DMS153 treated with DMSO at 0.1 percent for 48 hours (cell line): ENCODE data around the gene CCDC83.
"Not testable (repeated sequence)": the region's sequence is repeated elsewhere in the genome, so short reads cannot be mapped to it uniquely, and the experiment has no call there.

Source experiments
- DNase-seq: peaks from one replicate; lab custom pipeline; 2025; ENCODE audit not compliant: unreplicated experiment; lab: John Stamatoyannopoulos, UW

CCDC83 gene

DNA sequence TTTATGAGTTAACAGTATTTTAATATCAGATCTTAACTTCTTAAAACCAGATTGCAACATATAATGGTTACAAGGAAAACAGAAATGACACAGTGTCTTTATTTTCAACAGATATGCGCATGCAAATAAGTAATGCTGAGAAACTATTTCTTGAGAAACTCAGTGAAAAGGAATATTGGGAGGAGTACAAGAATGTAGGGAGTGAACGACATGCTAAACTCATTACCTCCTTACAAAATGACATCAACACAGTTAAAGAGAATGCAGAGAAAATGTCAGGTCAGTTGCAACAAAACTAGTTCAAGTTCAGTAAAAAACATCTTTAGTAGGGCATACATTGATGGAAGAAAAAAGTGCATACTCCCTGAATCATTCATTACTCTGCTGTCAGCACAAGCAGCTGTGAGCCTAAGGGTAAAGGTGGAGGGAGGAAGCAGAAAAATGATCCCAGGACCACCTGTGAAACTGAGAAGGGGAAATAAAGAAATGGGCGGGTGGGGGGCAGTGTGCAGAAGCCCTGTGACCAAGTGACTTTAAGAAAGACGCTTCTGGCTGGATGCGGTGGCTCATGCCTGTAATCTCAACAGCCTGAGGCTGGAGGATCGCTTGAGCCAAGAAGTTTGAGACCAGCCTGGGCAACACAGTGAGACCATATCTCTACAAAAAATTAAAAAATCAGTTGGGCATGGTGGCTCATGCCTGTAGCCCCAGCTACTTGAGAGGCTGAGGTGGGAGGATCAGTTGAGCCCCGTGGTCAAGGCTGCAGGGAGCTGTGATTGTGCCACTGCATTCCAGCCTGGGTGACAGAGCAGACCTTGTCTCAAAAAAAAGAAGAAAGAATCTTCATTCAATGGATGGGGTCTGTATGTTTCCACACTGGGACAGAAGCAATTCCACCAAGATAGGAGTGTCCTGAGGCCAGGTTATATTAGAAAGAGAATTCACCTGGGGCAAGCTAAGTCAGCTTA lies 31.2 kb downstream of the CCDC83 start:
- no peak for DNase-seq

- DNase-seq = no peak
Observed at GRCh38 chr11:85889108-85889507, 33.9 kb downstream of the CCDC83 start.

- no peak for DNase-seq
Observed at GRCh38 chr11:85889676-85890579, 34.7 kb downstream of the CCDC83 start.

DNA sequence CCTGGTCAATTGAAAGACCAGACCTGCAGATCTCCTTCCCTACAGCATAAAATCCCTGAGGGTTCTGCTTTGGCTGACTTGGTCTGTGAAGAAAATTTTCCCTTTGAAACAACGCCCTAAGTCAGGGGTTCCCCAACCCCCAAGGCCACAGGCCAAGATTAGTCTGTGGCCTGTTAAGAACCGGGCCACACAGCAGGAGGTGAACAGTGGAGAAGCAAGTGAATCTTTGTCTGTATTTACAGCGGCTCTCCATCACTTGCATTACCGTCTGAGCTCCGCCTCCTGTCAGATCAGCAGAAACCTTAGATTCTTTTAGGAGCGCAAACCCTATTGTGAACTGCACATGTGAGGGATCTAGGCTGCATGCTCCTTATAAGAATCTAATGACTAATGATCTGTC lies 38.2 kb downstream of the CCDC83 start:
- no peak for DNase-seq

GRCh38 chr11:85896876-85897275 lies 41.7 kb downstream of the CCDC83 start:
- no peak for DNase-seq

- no peak for DNase-seq
Observed at GRCh38 chr11:85898456-85898855, 43.3 kb downstream of the CCDC83 start.

- no peak for DNase-seq
Observed at GRCh38 chr11:85902353-85902752, 47.2 kb downstream of the CCDC83 start.

GRCh38 chr11:85903406-85903805 lies 48.2 kb downstream of the CCDC83 start:
- DNase-seq = no peak

DNA sequence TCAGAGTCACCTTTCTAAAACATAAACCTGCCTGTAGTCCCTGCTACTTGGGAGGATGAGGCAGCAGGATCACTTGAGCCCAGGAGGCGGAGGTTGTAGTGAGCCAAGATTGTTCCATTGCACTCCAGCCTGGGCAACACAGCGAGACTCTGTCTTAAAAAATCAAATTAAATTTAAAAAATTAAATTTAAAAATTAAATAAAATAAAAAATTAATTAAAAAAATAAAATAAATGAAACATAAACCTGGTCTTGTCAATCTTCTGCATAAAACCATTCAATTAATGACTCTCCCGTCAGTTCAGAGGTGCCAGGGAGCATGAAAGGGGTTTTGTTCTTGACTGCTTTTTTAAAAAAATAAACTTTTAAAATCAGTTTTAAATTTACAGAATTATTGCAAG lies 48.6 kb downstream of the CCDC83 start:
- no peak for DNase-seq

- no peak for DNase-seq
Observed at GRCh38 chr11:85912414-85912813, 57.2 kb downstream of the CCDC83 start.

GRCh38 chr11:85913513-85913912 lies 58.3 kb downstream of the CCDC83 start:
- no peak for DNase-seq

- DNase-seq = no peak
Observed at GRCh38 chr11:85914425-85914824, 59.2 kb downstream of the CCDC83 start.

GRCh38 chr11:85918910-85919794 lies 64.0 kb downstream of the CCDC83 start:
- DNase-seq = no peak

DNA sequence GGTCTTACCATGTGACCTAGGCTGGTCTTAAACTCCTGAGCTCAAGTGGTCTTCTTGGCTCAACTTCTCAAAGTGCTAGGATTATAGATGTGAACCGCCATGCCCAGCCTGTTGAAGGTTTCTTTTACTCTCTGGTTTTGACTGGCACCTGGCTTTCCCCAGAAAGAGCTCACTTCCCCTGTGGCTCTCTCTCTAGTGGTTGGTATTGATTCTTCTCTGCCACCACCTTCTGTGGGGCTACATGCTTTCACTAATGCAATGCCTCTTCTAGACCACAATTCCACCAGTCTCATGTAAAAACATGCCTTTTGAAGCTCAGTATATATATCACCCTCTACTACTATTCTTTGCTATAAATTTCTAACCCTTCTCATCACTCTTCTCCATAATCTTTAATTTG lies 67.2 kb downstream of the CCDC83 start:
- no peak for DNase-seq

- DNase-seq = no peak
Observed at GRCh38 chr11:85923455-85923854, 68.3 kb downstream of the CCDC83 start.

DNA sequence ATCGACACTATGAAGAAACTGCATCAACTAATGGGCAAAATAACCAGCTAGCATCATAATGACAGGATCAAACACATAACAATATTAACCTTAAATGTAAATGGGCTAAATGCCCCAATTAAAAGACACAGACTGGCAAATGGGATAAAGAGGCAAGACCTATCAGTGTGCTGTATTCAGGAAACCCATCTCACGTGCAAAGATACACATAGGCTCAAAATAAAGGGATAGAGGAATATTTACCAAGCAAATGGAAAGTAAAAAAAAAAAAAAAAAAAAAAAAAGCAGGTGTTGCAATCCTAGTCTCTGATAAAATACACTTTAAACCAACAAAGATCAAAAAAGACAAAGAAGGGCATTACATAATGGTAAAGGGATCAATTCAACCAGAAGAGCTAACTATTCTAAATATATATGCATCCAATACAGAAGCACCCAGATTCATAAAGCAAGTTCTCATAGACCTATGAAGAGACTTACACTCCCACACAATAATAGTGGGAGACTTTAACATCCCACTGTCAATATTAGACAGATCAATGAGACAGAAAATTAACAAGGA lies 71.6 kb downstream of the CCDC83 start:
- not testable (repeated sequence) for DNase-seq

GRCh38 chr11:85930879-85931366 lies 75.7 kb downstream of the CCDC83 start:
- DNase-seq = peak; percentile 86

DNA sequence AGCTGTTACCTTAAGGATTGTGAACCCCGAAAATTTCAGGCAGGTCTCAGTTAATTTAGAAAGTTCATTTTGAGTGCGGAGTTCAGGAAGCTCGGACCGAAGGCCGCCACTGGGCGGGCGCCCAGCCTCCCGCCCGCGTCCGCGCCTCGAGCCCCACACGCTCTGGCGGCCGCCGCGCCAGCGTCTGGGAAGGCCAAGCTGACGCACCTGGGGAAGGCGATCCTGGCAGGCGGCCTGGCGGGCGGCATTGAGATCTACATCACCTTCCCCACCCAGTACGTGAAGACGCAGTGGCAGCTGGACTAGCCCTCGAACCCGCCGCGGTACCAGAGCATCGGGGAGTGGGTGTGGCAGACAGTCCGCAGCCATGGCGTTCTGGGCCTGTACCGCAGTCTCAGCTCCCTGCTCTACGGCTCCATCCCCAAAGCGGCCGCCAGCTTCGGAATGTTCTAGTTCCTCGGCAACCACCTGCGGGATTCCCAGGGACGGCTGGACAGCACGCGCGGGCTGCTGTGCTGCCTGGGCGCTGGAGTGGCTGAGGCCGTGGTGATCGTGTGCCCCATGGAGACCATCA lies 79.5 kb downstream of the CCDC83 start:
- no peak for DNase-seq

DNA sequence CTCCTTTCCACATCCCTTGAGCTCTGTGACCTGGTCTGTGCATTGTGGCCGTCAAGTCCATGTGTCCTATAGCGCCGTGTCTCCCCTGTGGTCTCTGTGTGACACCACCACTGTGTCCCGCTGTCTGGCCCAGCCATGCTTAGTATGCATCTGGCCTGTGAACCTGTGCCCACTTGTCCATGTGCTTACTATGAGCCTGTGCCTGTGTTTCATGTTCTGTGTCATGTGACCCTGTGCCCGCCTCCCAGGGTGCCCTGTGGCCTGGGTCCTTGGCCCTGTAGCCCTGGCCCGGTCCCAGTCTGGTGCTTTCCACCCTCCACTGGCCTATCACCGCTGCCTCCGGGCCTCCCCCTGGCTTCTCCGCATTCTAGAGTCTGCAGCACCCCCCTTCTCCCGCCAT lies 80.6 kb downstream of the CCDC83 start:
- DNase-seq = no peak

GRCh38 chr11:85937835-85938234 lies 82.7 kb downstream of the CCDC83 start:
- DNase-seq = no peak
